Small intestine (tissue), 7 donors: ENCODE results near the gene CTNNA3. TPM values are rescaled to one million over a fixed set of nuclear protein-coding genes. Genes with fewer than 3 reads are reported as not detected.

ENCODE experiments used
- DNase-seq, 2 donors: peaks; one replicate each; pipeline versions ENCODE4 v3.0.0 to v3.0.0-alpha.2; 2013
- FAIRE-seq: peaks from 2 replicates; lab custom pipeline; 2012; peaks lifted over from hg19 to GRCh38; lab: Jason Lieb, UNC
- H3K27ac ChIP-seq, 3 donors: one replicate each; pipeline ENCODE4 v1.5.1; 2013; ENCODE audit warnings: low read length in 2 of 3, mild to moderate bottlenecking in 2 of 3, control low read depth in 1 of 3, inconsistent platforms in 1 of 3, low read depth in 1 of 3, moderate library complexity in 1 of 3
- H3K27me3 ChIP-seq, 3 donors: one replicate each; pipeline ENCODE4 v1.6.1; 2013; ENCODE audit warnings: low read length in 3 of 3, inconsistent platforms in 1 of 3; ENCODE audit not compliant: control insufficient read depth in 3 of 3, insufficient read depth in 3 of 3
- H3K36me3 ChIP-seq, 3 donors: one replicate each; pipeline ENCODE4 v1.6.1; 2013; ENCODE audit warnings: low read length in 3 of 3, inconsistent platforms in 1 of 3, low read depth in 1 of 3, mild to moderate bottlenecking in 1 of 3, moderate library complexity in 1 of 3; ENCODE audit not compliant: control insufficient read depth in 3 of 3, insufficient read depth in 2 of 3
- H3K4me1 ChIP-seq, 3 donors: one replicate each; pipeline ENCODE4 v1.6.1; 2013; ENCODE audit warnings: low read length in 2 of 3, inconsistent platforms in 1 of 3, low read depth in 1 of 3, mild to moderate bottlenecking in 1 of 3, moderate library complexity in 1 of 3; ENCODE audit not compliant: control insufficient read depth in 3 of 3, insufficient read depth in 2 of 3
- H3K4me3 ChIP-seq, 3 donors: one replicate each; pipeline ENCODE4 v1.5.1; 2013; ENCODE audit warnings: low read length in 3 of 3, control low read depth in 1 of 3, inconsistent platforms in 1 of 3, low read depth in 1 of 3, mild to moderate bottlenecking in 1 of 3, moderate library complexity in 1 of 3
- H3K9me3 ChIP-seq, 2 donors: one replicate each; pipeline ENCODE4 v1.6.1; 2013; ENCODE audit warnings: low read depth in 1 of 2, low read length in 1 of 2; ENCODE audit not compliant: control insufficient read depth in 2 of 2, insufficient read depth in 1 of 2
- WGBS, 3 donors: extraction: QIAGEN DNeasy Blood & Tissue Kit; methylation state at CpG; one replicate each; pipeline ENCODE4 v1.1.7; 2013; 5-methylcytosine and 5-hydroxymethylcytosine counted together
- polyA plus RNA-seq, 4 donors: library from polyadenylated mRNA; stranded (reverse) in 3 of 4; unstranded in 1 of 4; fragments of 200-250 nt in 3 of 4; fragments of 120-200 nt in 1 of 4; gene quantifications; one replicate each; pipeline versions ENCODE4 v1.2.1 to v1.2.3, GENCODE V29; 2013
- donor health status: healthy with polysubstance abuse.
- donor health status: control.
- donor health status: control.
- donor health status: Bipolar disorder and iron deficiency.
- donor health status: healthy.

CTNNA3 gene
- polyA plus RNA-seq, 4 donors: 0.24 to 0.38 TPM; not detected in 2

- Histone ChIP-seq H3K4me3 (no peak overlapping the region), H3K4me1 (no peaks in the 10 kb centered on the region), H3K27me3 (no peaks in the 10 kb centered on the region), H3K9me3 (peaks cover 0 to 11% of the 10 kb centered on the region in 2 donors), H3K36me3 (no peaks in the 10 kb centered on the region), H3K27ac (no peak overlapping the region)
- DNase-seq (no peak), FAIRE-seq (no peak)
Observed at GRCh38 chr10:67156239-67156638, 539.8 kb downstream of the CTNNA3 start.

GRCh38 chr10:67151471-67151870 is 544.5 kb downstream of the CTNNA3 start:
- Histone ChIP-seq H3K9me3 (no peaks in the 10 kb centered on the region), H3K27me3 (no peaks in the 10 kb centered on the region), H3K4me1 (no peaks in the 10 kb centered on the region), H3K36me3 (no peaks in the 10 kb centered on the region), H3K27ac (no peak overlapping the region), H3K4me3 (no peak overlapping the region)
- DNase-seq (no peak), FAIRE-seq (no peak)
- WGBS, 3 donors: 83 to 89% (median 86%) methylated on average over 2 of the region's 2 CpGs

- FAIRE-seq (no peak), DNase-seq (no peak)
- Histone ChIP-seq H3K27me3 (no peaks in the 10 kb centered on the region), H3K27ac (no peak overlapping the region), H3K9me3 (no peaks in the 10 kb centered on the region), H3K4me3 (no peak overlapping the region), H3K36me3 (no peaks in the 10 kb centered on the region), H3K4me1 (no peaks in the 10 kb centered on the region)
- WGBS, 3 donors: 49 to 98% (median 93%) methylated on average over 1 of the region's 1 CpG
Observed at GRCh38 chr10:67144530-67144929, 551.5 kb downstream of the CTNNA3 start.

- FAIRE-seq: no peak
- no peak for DNase-seq
- Histone ChIP-seq H3K4me3 (no peak overlapping the region), H3K36me3 (no peaks in the 10 kb centered on the region), H3K9me3 (no peaks in the 10 kb centered on the region), H3K27ac (no peak overlapping the region), H3K27me3 (no peaks in the 10 kb centered on the region), H3K4me1 (no peaks in the 10 kb centered on the region)
- 72 to 94% (median 77%) methylated on average over 6 of the region's 6 CpGs for WGBS, 3 donors
Observed at GRCh38 chr10:67141300-67141699, 554.7 kb downstream of the CTNNA3 start.

GRCh38 chr10:67140641-67141040 is 555.4 kb downstream of the CTNNA3 start:
- Histone ChIP-seq H3K36me3 (no peaks in the 10 kb centered on the region), H3K4me1 (no peaks in the 10 kb centered on the region), H3K4me3 (no peak overlapping the region), H3K27me3 (no peaks in the 10 kb centered on the region), H3K9me3 (no peaks in the 10 kb centered on the region), H3K27ac (no peak overlapping the region)
- 50 to 69% (median 57%) methylated on average over 2 of the region's 2 CpGs for WGBS, 3 donors
- no peak for FAIRE-seq
- no peak for DNase-seq

GRCh38 chr10:67127441-67127840 is 568.6 kb downstream of the CTNNA3 start:
- no peaks in the 10 kb centered on the region for H3K9me3 ChIP-seq
- WGBS, 3 donors: 79 to 87% (median 82%) methylated on average over 2 of the region's 2 CpGs
- no peak overlapping the region for H3K4me3 ChIP-seq
- no peak overlapping the region for H3K27ac ChIP-seq
- H3K4me1 ChIP-seq: no peaks in the 10 kb centered on the region
- H3K27me3 ChIP-seq: no peaks in the 10 kb centered on the region
- FAIRE-seq (no peak), DNase-seq (no peak)
- H3K36me3 ChIP-seq: no peaks in the 10 kb centered on the region

- no peak overlapping the region for H3K27ac ChIP-seq
- no peaks in the 10 kb centered on the region for H3K9me3 ChIP-seq
- no peak for FAIRE-seq
- no peaks in the 10 kb centered on the region for H3K27me3 ChIP-seq
- no peak for DNase-seq
- no peaks in the 10 kb centered on the region for H3K36me3 ChIP-seq
- H3K4me1 ChIP-seq: peaks cover 0 to 1% (median 0%) of the 10 kb centered on the region in 3 donors
- no peak overlapping the region for H3K4me3 ChIP-seq
- 61 to 75% (median 70%) methylated on average over 1 of the region's 1 CpG for WGBS, 3 donors
Observed at GRCh38 chr10:67119651-67120050, 576.3 kb downstream of the CTNNA3 start.

- H3K4me1 ChIP-seq: peaks cover 0 to 12% (median 0%) of the 10 kb centered on the region in 3 donors
- H3K27me3 ChIP-seq: no peaks in the 10 kb centered on the region
- no peak overlapping the region for H3K27ac ChIP-seq
- 11 to 38% (median 29%) methylated on average over 1 of the region's 1 CpG for WGBS, 3 donors
- H3K9me3 ChIP-seq: no peaks in the 10 kb centered on the region
- no peaks in the 10 kb centered on the region for H3K36me3 ChIP-seq
- no peak for FAIRE-seq
- H3K4me3 ChIP-seq: no peak overlapping the region
- DNase-seq: no peak
Observed at GRCh38 chr10:67115972-67116371, 580.0 kb downstream of the CTNNA3 start.

GRCh38 chr10:67114945-67115344 is 581.0 kb downstream of the CTNNA3 start:
- H3K27ac ChIP-seq: no peak overlapping the region
- no peak overlapping the region for H3K4me3 ChIP-seq
- WGBS, 3 donors: 13 to 59% (median 45%) methylated on average over 2 of the region's 2 CpGs
- DNase-seq (peak; percentile 40 to 78), FAIRE-seq (no peak)
- H3K36me3 ChIP-seq: no peaks in the 10 kb centered on the region
- no peaks in the 10 kb centered on the region for H3K27me3 ChIP-seq
- H3K4me1 ChIP-seq: peaks cover 0 to 12% (median 0%) of the 10 kb centered on the region in 3 donors
- H3K9me3 ChIP-seq: no peaks in the 10 kb centered on the region
